Stimulated activated CD8-positive, alpha-beta memory T cell treated with anti-CD3 and anti-CD28 coated beads, Interleukin-7, amount 100 ng/mL, for 24 hours (primary cell): ENCODE results near the gene LHFPL6.

Source experiments
- DNase-seq: peaks from one replicate; pipeline ENCODE4 v3.0.0-alpha.2; 2020; ENCODE audit warnings: low read depth

LHFPL6 gene

GRCh38 chr13:39590466-39591036, 12.4 kb downstream of the LHFPL6 start:
- no peak for DNase-seq

- no peak for DNase-seq
Measured at GRCh38 chr13:39588384-39588783, 14.6 kb downstream of the LHFPL6 start.

GRCh38 chr13:39587939-39588338, 15.1 kb downstream of the LHFPL6 start:
- no peak for DNase-seq

GRCh38 chr13:39586958-39587605, 15.9 kb downstream of the LHFPL6 start:
- no peak for DNase-seq

GRCh38 chr13:39586151-39586550, 16.8 kb downstream of the LHFPL6 start:
- DNase-seq, result no peak

GRCh38 chr13:39585219-39585618, 17.8 kb downstream of the LHFPL6 start:
- DNase-seq, result no peak

- no peak for DNase-seq
Measured at GRCh38 chr13:39580881-39581575, 22.0 kb downstream of the LHFPL6 start.

GRCh38 chr13:39578821-39579291, 24.1 kb downstream of the LHFPL6 start:
- DNase-seq, result no peak

GRCh38 chr13:39577838-39578491, 25.0 kb downstream of the LHFPL6 start:
- no peak for DNase-seq

GRCh38 chr13:39577203-39577602, 25.8 kb downstream of the LHFPL6 start:
- DNase-seq, result no peak

- no peak for DNase-seq
Measured at GRCh38 chr13:39575641-39576238, 27.3 kb downstream of the LHFPL6 start.

GRCh38 chr13:39571502-39572092, 31.4 kb downstream of the LHFPL6 start:
- no peak for DNase-seq

GRCh38 chr13:39567569-39567968, 35.4 kb downstream of the LHFPL6 start:
- DNase-seq, result no peak

- no peak for DNase-seq
Measured at GRCh38 chr13:39566216-39566869, 36.6 kb downstream of the LHFPL6 start.

GRCh38 chr13:39565036-39565949, 37.7 kb downstream of the LHFPL6 start:
- DNase-seq, result no peak

GRCh38 chr13:39563470-39563735, 39.6 kb downstream of the LHFPL6 start:
- DNase-seq, result no peak

- no peak for DNase-seq
Measured at GRCh38 chr13:39561971-39562370, 41.0 kb downstream of the LHFPL6 start.

- DNase-seq, result no peak
Measured at GRCh38 chr13:39559847-39560246, 43.1 kb downstream of the LHFPL6 start.

GRCh38 chr13:39557285-39557955, 45.6 kb downstream of the LHFPL6 start:
- no peak for DNase-seq

- no peak for DNase-seq
Measured at GRCh38 chr13:39556866-39557265, 46.1 kb downstream of the LHFPL6 start.
